HG03196 (cell line): Measurements from ENCODE around the gene CARMIL1.

ENCODE experiments used
- ATAC-seq: cut with Tn5 transposase; IDR thresholded peaks from one replicate; pipeline ENCODE4 v1.9.1; 2021; ENCODE audit not compliant: unreplicated experiment

Gene CARMIL1

DNA sequence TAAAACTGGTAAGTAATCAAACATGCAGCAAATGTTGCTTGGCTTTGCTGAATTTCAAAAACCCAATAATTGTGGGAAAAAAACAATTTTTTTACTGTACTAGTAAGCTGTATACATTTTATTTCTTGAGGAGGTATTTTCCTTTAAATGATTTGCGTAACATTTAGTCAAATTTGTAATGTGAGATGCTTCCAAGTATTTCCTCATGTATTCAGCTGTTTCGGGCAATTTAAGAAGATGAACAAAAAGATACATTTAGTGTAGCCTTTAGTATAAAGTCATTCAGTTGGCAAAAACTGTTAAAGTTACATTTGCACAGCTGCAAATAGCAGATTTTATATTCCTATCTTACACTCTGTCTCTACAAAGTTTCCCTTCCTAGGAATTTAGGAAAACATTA lies 186.8 kb downstream of the CARMIL1 start:
- ATAC-seq, result no peak

DNA sequence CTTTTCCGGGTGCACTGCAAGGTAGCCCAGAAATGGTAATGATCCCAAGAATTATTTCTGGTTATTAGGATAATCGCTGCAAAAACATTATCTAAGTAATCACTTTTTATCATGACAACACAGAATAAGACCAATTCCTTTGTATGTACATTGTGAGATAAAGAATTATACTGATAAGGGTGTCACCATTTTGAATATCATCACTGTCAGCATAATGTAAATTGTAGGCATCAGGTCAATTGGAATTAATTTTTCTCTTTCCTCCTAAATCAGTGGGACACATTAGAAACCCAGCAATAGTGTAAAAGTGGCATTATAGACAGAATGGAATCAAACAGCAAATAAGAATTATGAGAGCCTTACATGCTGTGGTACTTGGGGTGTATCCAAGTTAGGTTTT lies 189.7 kb downstream of the CARMIL1 start:
- ATAC-seq, result no peak

DNA sequence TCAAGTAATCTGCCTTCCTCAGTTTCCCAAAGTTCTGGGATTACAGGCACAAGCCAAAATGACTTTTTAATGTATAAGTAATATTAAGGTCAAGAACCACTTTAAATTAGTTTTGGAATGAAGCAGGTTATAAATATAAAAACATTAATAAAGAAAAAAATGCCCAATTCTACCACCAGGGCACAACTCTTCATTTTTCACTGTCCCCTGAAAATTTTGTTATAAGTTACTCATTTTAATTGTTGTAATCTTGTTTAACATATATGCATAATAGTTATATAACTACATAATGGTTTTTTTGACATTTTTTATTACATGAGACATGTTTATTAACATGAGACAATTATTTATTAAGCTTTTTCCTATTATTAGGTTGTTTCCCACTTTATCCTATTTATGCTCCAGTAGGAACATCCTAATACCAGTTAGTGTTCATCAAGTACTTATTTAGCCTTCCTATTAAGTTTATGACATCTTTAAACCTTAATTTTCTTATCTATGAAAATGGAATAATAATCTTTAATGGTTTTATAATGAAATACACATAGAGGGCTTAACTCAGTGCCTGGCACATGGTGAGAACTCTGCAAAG lies 190.7 kb downstream of the CARMIL1 start:
- no peak for ATAC-seq

DNA sequence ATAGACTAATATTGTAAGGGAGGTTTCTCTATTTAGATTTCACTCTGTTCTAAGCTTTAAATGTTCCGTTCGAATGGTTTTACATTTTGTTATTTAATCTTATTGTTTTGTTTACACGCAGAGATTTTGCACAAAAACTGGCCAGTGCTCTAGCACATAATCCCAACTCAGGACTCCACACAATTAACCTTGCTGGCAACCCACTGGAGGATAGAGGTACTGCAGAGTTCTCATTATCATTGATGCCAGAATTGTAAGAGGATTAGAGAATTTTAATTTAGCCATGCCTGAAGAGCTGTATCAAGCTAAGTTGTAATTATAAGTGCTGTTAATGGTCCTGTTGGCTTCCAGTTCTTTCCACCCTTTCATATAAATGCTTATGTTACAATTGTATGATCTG lies 193.1 kb downstream of the CARMIL1 start:
- ATAC-seq, result no peak

DNA sequence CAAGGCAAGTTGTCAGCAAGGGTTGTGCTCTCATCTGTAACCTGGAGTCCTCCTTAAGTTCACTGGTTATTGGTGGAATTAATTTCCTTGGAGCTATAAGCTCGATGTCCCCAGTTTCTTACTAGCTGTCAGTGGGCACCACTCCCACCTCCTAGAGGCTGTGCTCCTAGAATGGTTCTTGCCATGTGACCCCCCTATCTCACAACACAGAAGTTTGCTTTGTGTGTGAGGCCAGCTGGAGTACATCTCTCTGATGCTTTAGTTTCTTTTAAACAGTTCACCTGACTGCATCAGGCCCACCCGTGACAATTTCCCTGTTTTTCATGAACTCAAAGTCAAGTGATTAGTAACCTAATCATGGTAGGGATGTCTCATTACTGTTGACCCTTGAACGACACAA lies 193.7 kb downstream of the CARMIL1 start:
- ATAC-seq, result no peak

DNA sequence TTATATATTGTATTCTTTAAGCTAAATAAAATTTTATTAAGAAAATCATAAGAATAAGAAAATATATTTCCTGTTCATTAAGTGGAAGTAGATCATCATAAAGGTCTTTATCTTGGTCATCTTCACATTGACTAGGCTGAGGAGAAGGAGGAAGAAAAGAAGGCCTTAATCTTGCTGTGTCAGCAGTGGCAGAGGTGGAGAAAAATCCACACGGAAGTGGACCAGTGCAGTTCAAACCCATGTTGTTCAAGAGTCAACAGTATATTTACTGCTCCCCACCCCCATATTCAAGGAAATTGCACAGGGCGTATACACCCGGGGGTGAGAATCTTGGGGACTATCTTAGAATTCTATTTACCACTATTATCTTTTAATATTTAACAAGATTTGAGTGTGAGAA lies 194.3 kb downstream of the CARMIL1 start:
- no peak for ATAC-seq

DNA sequence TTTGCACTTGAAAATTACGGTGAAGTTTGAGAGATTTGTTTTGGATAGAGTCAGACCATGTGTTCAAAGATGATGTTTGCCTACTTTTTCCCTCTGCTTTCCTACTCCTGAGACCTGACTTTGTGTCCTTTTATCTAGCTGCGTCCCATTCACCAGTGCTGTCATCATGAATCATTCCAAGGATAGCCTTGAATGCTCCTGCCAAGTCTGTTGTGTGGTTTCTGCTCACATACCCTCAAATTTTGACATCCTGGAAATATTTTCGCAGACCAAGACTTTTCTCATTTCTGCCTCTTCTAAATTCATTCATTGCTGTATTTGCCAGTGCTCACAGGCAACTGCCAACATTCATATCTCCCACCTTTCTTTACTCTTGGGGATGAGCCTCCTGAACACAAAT lies 197.0 kb downstream of the CARMIL1 start:
- ATAC-seq, result no peak

DNA sequence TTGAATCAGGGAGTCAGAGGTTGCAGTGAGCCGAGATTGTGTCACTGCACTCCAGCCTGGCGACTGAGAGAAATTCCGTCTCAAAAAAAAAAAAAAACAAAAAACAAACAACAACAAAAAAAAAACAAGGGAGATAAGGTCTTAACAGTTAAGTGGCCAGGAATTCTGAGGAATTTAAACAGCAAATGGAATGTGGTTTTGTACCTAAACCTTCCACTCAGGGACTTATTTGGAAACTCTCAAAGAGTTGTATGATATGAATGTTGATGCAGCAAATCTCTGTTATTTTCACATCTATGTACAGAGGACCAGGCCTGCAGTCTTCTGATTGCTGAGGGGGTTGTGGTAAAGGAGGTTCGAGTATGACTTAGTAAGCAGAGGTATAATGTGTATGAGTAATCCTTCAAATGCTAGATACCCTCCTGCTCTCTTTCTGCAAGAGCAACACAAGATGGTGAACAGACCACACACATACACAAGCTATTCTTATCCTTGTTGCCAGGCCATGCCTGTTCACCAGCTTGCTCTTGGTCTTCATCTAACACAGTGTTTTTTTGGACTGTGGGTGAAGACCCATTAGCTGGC lies 197.9 kb downstream of the CARMIL1 start:
- no peak for ATAC-seq

DNA sequence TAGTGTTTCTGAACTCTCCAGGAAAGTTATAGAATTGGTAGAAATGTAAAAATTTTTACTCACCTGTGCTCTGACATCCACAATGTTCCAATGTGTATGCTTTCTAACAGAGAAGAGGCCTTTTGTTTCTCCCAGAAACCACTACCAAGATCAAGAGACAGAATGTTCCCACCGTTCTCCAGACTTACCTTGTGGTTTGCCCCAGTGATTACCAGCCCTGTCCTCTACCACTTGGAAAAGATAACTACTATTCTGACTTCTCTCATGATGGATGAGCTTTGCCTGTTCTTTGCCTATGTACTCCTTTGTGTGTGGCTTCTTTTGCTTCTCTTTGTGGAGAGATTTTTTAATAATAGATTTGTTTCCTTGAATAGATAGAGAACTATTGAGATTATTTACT lies 199.8 kb downstream of the CARMIL1 start:
- no peak for ATAC-seq

DNA sequence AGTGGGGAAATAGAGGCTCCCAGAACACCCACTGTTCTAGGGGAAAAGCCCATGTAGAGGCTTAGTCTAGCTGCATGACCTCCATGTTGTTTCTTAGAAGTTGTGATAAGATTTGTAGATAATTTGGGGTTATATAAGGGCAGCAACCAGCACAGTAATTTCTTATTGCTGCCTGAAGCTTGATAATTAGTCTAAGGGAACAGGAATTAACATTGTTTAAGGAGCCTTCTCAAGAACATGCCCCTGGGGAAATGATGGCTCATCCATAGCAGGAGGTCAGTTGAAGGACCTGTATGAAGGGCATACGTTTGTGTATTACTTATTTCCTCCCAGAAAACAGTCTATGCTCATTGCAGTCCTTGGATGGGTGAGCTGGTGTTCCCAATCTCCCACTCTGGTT lies 202.1 kb downstream of the CARMIL1 start:
- ATAC-seq, result no peak

DNA sequence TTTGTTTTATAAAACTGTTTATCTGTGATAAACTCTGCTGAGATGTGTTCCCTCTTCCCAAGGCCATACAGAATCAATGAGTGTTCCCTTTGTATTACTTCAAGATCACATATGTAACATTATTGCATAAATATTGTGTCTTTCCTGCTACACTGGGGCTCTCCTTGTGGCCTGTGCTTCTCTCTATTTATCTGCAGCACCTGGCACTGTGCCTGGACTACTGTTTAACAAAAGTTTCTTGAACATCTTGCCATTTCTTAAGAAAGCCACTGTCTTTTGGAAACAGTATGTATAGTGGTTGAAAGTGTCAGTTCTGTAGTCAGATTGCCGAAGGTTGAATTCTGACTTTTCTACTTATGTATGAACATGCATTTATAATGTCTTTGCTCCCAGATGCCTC lies 203.8 kb downstream of the CARMIL1 start:
- ATAC-seq, result no peak

DNA sequence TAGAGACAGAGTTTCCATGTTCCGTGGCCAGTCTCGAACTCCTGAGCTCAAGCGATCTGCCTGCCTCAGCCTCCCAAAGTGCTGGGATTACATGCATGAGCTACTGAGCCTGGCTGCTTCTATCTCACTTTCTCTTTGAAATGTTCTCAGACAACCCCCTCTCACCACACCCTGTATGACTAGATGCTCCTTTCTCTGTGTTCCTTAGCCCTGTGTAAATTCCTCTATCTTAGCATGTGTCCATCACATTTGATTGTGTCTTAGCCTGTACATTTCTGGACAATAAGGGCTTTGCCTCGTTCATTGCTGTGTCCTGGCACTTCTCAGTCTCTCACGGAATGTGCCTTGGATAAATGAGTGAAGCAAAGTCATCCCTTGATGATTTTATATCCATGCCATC lies 204.8 kb downstream of the CARMIL1 start:
- ATAC-seq, result no peak

DNA sequence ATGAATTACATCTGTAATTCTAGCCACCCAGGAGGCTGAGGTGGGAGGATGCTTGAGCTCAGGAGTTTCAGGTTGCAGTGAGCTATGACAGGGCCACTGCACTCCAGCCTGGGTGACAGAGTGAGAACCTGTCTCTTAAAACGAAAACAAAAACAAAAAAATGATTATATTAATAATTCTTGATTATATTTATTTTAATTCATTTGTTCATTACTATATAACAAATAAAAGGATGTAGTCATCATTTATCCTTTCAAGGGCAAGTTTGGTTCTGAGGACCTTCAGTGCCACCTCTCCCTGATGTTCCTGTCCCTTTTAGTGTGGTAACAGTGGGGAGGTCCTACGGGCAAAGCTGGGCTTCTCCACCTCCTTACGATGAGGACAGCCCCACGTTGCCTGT lies 205.7 kb downstream of the CARMIL1 start:
- ATAC-seq, result no peak

DNA sequence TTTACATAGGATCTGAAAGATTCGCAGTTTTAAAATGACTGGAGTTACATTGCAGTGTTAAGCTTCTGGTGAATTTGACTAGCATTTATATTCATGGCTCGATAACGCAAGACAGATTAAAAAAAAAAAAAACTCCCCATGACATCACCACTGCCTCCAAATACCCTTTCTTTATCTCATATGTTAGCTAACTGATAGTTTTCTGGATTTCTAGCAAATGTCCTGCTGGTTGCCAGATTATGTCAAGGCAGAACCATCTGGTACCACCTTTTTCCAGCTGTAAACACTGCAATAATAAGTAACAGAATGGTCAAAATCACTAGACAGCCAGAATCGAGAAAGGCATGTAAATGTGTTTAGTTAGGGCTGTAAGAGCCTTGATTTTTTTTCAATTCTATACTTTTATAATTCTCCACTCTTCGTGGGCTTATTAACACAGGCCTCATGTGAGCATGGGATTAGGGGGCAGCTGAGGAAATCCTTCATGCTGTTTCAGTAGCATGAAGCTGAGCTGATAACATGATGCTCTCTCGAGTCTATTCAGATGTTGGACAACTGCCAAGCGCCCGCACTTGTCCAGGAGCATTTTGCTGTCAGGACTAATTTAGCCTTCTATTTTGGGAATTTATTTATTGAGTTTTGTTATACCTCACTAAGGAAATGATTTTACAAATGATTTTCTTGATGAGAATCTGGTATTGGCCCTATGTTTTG lies 206.8 kb downstream of the CARMIL1 start:
- ATAC-seq, result no peak

DNA sequence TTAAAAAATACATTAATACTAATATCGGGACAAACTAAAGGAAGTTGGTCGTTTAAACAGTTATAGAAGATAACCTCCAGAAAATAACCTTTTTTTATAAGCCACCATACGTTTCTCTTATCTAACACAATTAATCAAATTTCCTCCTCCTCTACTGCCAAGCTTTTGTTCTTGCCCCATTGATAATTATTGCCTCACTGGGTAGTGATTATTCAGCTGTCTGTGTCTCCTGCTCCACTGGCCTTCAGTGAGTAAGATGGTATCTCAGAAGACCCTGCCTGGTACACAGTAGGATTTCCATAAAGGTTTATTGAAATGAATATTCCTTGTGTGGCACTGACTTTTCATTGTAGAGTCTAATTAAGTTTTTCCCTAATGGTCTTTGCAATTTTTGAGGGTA lies 207.4 kb downstream of the CARMIL1 start:
- ATAC-seq, result no peak

DNA sequence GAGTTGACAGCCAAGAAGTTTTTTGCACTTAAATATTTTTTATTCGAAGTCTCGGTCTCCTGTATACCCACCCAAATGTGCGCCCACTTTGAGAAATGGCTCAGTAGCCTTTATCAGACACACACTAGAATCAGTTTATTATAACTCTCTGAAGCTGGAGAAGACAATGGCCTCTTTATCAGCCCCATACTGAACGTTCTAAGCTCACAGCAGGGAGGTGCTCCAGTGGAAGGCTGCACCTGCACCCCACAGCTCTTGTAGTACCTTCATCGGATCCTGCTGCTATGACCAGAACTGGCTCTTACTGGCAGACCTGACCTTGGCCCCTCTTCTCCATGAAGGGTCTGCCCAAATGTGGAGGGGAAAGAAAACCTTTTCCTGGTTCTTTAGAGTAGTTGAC lies 207.8 kb downstream of the CARMIL1 start:
- ATAC-seq, result no peak

DNA sequence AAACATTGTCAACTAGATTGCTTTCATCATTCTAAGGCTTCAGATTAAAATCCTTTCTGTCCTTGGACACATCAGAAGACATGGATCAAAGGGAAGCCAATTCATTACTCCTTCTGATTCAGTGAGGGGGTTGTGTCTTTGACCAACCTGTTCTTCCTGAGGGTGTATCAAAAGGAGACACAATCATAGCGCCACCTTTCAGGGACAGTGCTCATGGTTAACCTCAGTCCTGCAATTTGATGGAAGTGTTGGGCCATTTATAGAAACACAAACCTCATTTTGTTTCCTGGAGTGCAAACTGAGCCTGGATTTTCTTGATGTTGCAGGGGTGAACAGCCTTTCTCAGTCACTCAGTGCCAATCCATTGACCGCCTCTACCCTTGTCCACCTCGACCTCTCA lies 209.0 kb downstream of the CARMIL1 start:
- ATAC-seq, result no peak

DNA sequence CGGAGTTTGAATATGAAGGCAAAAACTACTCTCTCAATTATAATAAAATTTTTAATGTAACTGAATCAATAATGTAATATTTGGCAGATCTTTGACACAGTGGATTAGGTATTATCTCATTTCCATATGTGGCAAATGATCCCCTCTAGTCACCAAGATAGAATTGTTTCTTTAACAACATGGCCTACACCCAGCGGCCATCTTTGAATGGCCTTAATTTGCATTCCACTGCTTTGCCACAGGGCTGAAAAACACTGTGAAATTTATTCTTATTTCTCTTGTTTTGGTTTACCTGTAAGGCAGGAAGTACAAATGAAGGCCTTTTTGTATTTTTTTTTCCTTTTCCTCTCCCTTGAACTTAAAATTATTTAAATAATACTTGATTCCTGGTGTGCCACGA lies 210.2 kb downstream of the CARMIL1 start:
- ATAC-seq, result no peak

DNA sequence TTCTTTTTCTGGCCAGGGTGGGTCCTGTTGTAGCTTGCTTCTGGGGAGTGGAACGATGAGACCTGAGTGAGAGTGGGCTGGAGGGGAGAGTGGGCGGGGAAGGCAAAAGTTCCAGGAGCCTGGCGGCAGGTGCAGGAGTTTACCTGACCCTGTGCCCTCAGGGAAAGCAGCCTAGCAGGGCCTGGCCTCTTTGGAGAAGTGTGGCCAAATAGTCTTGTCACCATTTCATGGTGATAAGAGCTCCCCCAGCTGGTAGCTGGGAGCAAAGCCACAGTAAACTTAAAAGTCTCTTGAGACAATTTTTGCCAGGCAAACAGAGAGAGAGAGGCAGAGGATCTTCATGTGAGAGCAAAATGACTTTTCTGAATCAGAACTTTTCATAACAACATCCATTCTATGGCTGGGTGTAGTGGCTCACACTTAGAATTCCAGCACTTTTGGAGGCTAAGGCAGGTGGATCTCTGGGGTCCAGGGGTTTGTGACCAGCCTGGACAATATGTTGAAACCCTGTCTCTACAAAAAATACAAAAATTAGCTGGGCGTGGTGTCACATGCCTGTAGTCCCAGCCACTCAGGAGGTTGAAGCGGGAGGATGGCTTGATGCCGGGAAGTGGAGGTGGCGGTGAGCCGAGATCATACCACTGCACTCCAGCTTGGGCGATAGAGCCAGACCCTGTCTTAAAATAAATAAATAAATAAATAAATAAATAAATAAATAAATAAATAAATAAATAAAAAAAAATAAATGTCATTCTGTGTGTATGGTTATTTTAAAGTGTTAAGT lies 211.0 kb downstream of the CARMIL1 start:
- peak; percentile 80 for ATAC-seq

DNA sequence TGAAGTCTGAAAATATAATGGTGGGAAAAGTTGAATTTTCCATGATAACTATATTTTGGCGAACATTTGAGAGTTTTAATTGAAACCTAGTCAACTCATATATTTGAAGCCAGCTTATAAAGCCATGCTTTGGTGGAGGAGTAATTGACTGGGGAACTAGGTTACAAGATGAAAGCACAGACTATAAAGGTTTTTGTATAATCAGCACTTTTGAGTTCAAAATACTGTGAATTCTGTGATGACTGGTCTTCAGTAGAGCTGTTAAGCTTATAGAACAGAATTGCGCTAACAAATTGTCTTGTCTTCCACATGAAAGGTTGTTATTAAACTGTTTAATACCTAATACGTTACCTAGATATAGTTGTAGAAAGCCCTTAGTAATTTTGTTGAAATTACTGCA lies 213.8 kb downstream of the CARMIL1 start:
- ATAC-seq, result no peak

DNA sequence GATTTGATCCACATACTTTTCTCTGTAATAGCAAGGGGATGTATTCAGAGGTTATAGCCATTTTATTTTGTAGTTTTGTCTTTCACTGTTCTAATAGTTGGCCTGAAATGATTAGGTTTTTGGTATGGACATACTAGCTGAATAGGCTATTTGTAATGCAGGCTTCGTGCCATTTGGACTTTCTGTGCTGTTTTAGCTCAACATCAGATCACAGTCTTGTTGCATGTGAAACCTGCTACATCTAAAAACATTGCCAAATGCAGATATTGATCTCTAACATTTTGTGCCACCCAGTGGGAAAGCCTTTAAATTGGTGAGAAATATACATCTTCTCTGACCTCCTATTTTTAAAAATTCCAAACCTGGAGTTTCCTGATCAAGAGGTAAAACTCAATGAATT lies 215.3 kb downstream of the CARMIL1 start:
- no peak for ATAC-seq
